Spleen (tissue), 7 donors: ENCODE data around the gene SIK3.

Source experiments
- POLR2A ChIP-seq, 3 donors: fragments of 450-650 bp; IDR thresholded peaks; one replicate each; pipeline ENCODE4 v1.5.1; 2017; ENCODE audit warnings: antibody characterized with exemption in 3 of 3, mild to moderate bottlenecking in 1 of 3
- TF ChIP-seq, protein P1 (sequence below), 11 experiments: fragments of 200-600 bp in 7 of 11; fragments of 450-650 bp in 4 of 11; sonication (generic) in 4 of 11; IDR thresholded peaks in 8 of 11; conservative IDR thresholded peaks in 3 of 11; 1 replicate in 7 of 11; 2 replicates in 4 of 11; pipeline versions ENCODE4 v1.4.0 to v1.8.0; 2016 to 2021; ENCODE audit warnings: antibody characterized with exemption in 11 of 11, inconsistent platforms in 4 of 11, mild to moderate bottlenecking in 1 of 11
- donor health status: DM: no; HTN: no; CAD: no; lungs with moderate emphysema.
- donor health status: DM: no; HTN: no; CAD: no.
- donor health status: DM: no; HTN: no; CAD: no.

DNA sequence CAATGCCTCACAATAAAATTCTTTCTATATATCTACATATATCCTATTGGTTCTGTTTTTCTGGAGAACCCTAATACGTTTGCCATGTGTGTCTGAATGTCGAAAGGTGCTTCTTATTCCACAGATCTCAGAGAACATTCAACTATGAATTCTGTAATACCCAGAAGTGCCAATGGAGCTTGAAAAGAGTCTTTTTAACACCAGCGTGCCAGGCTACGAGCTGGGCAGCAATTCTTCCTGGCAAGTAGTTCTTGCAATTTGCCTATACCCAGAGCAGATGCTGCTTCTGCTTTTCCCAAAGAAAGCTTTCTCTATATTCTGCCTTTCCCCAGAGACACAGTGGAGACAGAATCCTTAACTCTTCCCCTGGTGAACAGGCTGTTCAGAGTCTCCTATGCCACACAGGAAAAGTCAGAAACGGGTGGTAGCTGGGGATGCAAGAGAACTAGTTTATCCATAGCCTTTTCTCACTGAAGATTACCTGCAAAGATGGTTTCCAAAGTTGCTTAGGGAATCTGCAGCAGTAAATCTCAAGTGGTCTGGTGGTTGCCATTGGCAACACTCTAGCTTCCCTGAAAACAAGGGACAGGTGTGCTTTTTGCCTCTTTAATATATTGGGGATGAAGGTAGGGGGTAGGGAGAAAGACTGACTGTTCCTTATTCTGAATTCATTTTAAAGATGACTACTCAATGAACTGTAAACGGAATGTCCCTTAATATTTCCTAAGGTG lies 29.1 kb upstream of the SIK3 start:
- TF ChIP-seq, protein P1, sequence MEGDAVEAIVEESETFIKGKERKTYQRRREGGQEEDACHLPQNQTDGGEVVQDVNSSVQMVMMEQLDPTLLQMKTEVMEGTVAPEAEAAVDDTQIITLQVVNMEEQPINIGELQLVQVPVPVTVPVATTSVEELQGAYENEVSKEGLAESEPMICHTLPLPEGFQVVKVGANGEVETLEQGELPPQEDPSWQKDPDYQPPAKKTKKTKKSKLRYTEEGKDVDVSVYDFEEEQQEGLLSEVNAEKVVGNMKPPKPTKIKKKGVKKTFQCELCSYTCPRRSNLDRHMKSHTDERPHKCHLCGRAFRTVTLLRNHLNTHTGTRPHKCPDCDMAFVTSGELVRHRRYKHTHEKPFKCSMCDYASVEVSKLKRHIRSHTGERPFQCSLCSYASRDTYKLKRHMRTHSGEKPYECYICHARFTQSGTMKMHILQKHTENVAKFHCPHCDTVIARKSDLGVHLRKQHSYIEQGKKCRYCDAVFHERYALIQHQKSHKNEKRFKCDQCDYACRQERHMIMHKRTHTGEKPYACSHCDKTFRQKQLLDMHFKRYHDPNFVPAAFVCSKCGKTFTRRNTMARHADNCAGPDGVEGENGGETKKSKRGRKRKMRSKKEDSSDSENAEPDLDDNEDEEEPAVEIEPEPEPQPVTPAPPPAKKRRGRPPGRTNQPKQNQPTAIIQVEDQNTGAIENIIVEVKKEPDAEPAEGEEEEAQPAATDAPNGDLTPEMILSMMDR (IDR thresholded peaks at IDR 0.05 in 8 of 11, conservative IDR thresholded peaks at IDR 0.05 in 3 of 11): no peak
- TF ChIP-seq POLR2A (IDR thresholded peaks at IDR 0.05): no peak
